Coronary artery (tissue), 2 donors: ENCODE measurements around the gene ACSL6.

Experiments used
- DNase-seq: peaks from one replicate; pipeline ENCODE4 v3.0.0-alpha.2; 2017; ENCODE audit warnings: low spot score
- H3K27ac ChIP-seq, 2 donors: fragments of 200-600 bp; sonication (generic); one replicate each; pipeline ENCODE4 v1.5.1; 2016 to 2019
- H3K4me3 ChIP-seq: fragments of 200-600 bp; sonication (generic); 2 replicates; pipeline ENCODE4 v1.5.1; 2016; ENCODE audit warnings: mild to moderate bottlenecking, moderate library complexity
- TF ChIP-seq, protein P1 (sequence below): fragments of 200-600 bp; sonication (generic); IDR thresholded peaks from one replicate; pipeline ENCODE4 v1.5.1; 2019; ENCODE audit warnings: antibody characterized with exemption

Gene ACSL6

DNA sequence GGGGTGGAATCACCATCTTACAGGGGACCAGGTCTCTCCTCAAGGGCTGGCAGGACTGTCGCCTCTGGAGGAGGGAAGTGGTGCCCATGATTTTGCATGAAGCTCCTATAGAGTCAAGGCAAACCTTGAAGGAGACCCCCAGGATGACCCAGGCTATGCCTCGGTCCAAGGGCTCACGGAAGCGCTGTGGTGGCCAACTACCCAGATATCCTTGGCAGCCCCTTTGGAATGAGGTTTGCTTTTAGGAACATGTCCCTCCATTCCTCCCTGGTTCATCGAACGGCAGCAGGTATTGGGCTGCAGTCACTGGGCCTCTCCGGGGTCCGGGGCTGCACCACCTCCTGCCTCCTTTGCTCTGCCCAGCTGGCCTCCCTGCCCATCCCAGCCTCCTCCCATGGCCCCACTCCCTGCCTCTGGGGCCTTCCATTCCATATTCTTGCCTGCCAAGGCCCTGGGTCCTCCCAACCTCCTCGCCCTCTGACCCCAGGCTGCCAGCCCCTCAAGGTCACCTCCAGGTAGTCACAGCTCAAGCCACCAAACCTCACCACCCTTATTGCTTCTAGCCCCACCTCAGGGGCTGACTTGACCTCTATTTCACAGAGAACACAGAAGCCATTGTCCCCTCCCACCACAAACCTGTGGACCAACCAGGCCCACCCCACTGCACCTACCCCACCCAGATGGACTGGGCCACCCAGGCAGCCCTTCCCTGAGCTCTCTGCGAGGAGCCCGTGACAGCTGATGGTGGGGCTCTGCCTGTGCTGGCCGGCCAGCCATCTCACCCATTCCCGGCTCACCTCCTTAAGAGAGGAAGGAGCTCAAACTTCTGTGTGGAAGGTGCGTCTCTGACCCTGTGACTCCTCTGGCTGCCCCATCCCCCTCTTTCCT, 45.4 kb upstream of the ACSL6 start:
- TF ChIP-seq, protein P1, sequence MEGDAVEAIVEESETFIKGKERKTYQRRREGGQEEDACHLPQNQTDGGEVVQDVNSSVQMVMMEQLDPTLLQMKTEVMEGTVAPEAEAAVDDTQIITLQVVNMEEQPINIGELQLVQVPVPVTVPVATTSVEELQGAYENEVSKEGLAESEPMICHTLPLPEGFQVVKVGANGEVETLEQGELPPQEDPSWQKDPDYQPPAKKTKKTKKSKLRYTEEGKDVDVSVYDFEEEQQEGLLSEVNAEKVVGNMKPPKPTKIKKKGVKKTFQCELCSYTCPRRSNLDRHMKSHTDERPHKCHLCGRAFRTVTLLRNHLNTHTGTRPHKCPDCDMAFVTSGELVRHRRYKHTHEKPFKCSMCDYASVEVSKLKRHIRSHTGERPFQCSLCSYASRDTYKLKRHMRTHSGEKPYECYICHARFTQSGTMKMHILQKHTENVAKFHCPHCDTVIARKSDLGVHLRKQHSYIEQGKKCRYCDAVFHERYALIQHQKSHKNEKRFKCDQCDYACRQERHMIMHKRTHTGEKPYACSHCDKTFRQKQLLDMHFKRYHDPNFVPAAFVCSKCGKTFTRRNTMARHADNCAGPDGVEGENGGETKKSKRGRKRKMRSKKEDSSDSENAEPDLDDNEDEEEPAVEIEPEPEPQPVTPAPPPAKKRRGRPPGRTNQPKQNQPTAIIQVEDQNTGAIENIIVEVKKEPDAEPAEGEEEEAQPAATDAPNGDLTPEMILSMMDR: no peak
- no peak overlapping the region for H3K4me3 ChIP-seq
- DNase-seq: peak; percentile 56
- no peak overlapping the region for H3K27ac ChIP-seq

DNA sequence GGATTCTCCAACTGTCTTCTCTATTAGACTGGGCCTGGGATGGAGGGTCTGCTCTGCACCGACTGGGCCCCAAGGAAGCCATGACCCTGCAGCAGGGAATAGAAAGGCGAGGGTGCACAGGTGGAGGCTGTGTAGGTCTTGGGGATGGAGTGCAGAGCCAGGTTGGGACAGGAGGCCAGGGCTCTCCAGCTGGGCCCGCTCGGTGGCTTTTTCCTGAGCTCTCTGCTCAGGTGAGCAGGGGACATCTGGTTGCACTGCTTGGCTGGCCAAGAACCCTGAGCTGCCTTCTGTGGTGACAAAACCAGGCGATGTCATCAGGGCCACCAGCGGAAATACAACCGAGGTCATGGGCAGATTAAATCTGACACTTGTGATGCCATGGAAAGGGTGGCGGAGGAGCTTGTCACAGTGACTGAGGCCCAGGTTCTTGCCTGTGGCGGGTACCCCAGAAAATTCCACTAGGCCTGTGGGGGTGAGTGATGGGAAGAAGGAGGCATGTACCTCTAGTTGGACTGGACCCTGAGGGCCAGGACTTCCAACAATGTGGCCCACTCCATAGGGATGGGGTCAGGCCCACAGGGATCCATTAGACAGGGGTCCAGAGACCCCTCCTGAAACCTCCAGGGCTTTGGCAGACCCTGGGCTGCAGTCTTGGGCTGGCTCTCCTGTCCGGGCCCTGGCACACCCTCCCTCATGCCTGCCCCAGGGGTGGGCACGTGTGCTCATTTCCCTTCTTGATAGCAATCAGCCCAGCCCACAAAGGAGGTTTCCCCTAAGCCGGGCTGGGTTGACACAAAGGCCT, 44.6 kb upstream of the ACSL6 start:
- peak; percentile 66 for DNase-seq
- no peak overlapping the region for H3K4me3 ChIP-seq
- TF ChIP-seq, protein P1: no peak
- no peak overlapping the region for H3K27ac ChIP-seq

DNA sequence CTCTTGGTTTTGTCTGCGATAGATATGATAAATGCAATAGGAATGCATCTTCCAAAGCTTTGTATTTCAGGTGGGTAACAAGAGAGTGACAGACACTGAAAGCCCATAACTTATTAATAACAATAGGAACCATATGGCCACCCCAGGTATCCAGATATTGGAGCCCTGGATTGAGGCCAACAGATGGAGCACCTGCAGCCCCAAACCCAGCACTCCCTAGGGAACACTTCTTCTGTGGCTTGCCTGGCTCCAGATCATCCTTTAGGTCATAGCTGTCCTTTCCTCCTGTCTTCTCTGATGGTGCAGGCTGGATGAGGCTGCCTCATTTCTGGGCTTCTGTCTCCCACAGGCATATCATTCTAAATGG, 44.0 kb upstream of the ACSL6 start:
- TF ChIP-seq, protein P1: no peak
- no peak overlapping the region for H3K27ac ChIP-seq
- no peak overlapping the region for H3K4me3 ChIP-seq
- no peak for DNase-seq

DNA sequence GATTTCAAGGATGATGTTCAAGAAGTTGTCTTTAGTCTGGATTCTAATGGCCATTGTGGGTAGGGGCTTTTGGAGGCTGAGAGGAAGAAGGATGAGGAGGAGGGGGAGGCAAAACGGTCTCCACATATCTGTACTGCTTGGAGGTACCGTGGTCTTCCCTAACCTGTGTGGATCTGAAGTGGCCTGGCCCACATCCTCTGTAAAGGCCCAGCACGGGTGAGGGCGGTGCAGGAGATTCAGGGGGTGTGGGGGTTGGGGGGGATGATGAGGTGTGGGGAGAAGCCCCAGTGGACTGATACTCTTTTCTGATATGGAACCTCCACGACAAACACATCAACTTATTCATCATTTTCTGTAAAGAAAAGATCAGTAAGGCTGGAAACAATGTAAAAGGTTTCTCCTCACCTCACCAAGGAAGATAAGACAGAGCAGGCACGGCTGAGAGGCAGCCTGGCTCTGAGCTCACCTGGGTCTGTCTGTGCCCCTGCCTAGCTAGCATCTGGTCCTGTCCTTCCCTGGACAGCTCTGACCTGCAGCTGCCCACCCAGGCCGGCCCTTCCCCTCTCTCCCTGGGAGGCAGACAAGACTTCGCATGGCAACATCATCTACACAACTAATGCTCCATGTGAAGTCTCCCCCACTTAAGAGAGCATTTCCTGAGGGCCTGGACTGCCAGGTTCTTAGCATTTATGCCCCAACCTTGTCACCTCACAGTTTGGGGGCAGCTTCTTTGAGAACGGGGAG, 43.4 kb upstream of the ACSL6 start:
- TF ChIP-seq, protein P1: no peak
- no peak overlapping the region for H3K27ac ChIP-seq
- H3K4me3 ChIP-seq: no peak overlapping the region
- DNase-seq: no peak

DNA sequence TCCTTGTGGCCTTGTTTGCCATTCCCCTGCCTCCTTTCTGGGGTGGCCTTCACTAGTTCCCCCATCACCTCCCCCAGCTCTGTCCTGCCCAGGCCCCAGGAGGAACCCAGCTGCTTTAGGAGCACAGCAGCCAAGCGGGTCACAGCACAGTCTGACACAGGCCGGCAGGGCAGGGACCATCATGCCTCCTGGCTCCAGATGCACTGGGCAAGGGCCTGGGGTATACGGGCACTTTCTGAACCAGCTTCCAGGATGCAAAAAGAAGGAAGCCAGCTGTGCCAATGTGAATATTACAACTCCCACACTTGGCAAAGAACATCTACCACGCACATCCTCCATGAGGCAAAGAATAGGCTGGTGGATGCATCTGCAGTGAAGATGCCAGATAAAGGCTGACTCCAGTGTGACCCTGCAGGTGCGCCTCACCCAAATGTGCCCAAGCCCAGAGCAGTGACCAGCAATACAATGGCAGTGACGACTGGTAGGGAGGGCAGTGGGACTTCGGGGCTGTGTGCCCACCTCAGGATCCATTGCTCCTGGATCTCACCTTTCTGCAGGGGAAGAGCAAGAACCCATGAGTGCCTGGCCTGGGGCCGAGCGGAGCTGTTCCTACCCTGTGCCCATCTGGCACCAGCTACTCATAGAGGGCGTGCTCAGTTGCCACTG, 42.7 kb upstream of the ACSL6 start:
- no peak overlapping the region for H3K4me3 ChIP-seq
- no peak overlapping the region for H3K27ac ChIP-seq
- no peak for DNase-seq
- TF ChIP-seq, protein P1: no peak

DNA sequence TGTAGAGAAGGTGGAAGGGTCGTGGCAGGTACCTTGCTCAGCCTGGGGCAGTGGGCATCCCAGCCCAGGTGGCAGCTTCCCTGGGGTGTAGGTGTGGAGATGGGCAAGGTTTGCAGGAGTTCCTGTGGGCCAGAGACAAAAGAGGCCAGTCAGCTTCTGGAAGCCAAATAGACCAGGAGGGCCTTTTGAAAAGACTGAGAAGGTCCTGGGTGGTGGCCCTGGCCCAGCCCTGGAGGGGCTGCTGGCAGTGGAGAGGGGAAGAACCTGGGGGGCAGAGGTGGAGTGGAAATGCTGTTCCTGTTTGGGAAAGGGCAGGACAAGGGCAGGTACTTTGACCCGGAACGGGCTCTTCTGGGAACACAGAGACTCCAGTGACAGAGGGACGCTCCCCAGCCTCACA, 42.0 kb upstream of the ACSL6 start:
- H3K27ac ChIP-seq: no peak overlapping the region
- TF ChIP-seq, protein P1: no peak
- DNase-seq: peak; percentile 66
- no peak overlapping the region for H3K4me3 ChIP-seq
